K562 (cell line): Measurements from ENCODE around the gene MCM7. TPM values are rescaled to one million over a fixed set of nuclear protein-coding genes. Genes with fewer than 3 reads are reported as not detected.
A peak's percentile ranks its signal among the peaks of the same experiment; 100 is the strongest.

ENCODE experiments used
- ATAC-seq: fragments of 200-7000 bp; cut with Tn5 transposase; 3 replicates; pipeline ENCODE4 v1.9.1; 2020; ENCODE audit warnings: moderate library complexity
- BruUV-seq: library from RNA; stranded (reverse); fragments of 400-500 nt; replicated peaks from 2 replicates; lab custom pipeline; 2021; lab: Mats Ljungman, UMichigan
- CTCF ChIA-PET: fragments of 300-600 bp; formaldehyde crosslinking; extraction: SDS; loops from one replicate; lab custom pipeline; 2021; ENCODE audit warnings: low intra/inter-chr PET ratio; lab: Yijun Ruan, JAX
- POLR2A ChIA-PET: fragments of 300-600, 350-650 bp; sonication (Branson Sonifier 250); formaldehyde crosslinking; extraction: SDS; loops from one replicate; lab custom pipeline; 2021; ENCODE audit warnings: antibody characterized with exemption, inconsistent platforms; lab: Yijun Ruan, JAX
- DNase-seq, 4 experiments: peaks; one replicate each; pipeline versions ENCODE4 v3.0.0 to v3.0.0-alpha.2; 2011 to 2018; ENCODE audit warnings: low spot score in 3 of 4, mixed read lengths in 3 of 4; ENCODE audit errors: extremely low read depth in 1 of 4
- FAIRE-seq: peaks from 2 replicates; lab custom pipeline; 2011; peaks lifted over from hg19 to GRCh38; lab: Jason Lieb, UNC
- H2AFZ ChIP-seq: 2 replicates; pipeline ENCODE4 v1.6.0; 2011; ENCODE audit warnings: low read depth, low read length, control low read depth, inconsistent platforms
- H3K27ac ChIP-seq: fragments of 200-600 bp; 3 replicates; pipeline ENCODE4 v1.8.0; 2011; ENCODE audit warnings: low read depth, mild to moderate bottlenecking, control low read depth, inconsistent platforms, low read length, moderate library complexity, mixed read lengths; ENCODE audit errors: extremely low read depth
- H3K27me3 ChIP-seq, 2 experiments: fragments of 300-600 bp in 1 of 2; 2 replicates in 1 of 2; 3 replicates in 1 of 2; pipeline versions ENCODE4 v1.6.0 to v1.8.0; 2011; ENCODE audit warnings: inconsistent platforms in 2 of 2, low read length in 2 of 2, mild to moderate bottlenecking in 1 of 2, mixed read lengths in 1 of 2, moderate library complexity in 1 of 2; ENCODE audit not compliant: control insufficient read depth in 2 of 2, insufficient read depth in 2 of 2
- H3K36me3 ChIP-seq: fragments of 300-600 bp; 3 replicates; pipeline ENCODE4 v1.8.0; 2011; ENCODE audit warnings: mild to moderate bottlenecking, low read length, inconsistent platforms; ENCODE audit not compliant: control insufficient read depth, insufficient read depth
- H3K4me1 ChIP-seq, 2 experiments: fragments of 200-600 bp in 1 of 2; replicated peaks in 1 of 2; 2 replicates in 1 of 2; 3 replicates in 1 of 2; pipeline versions ENCODE4 v1.5.1 to v1.8.0; 2011; ENCODE audit warnings: inconsistent platforms in 2 of 2, low read length in 2 of 2, mild to moderate bottlenecking in 1 of 2, mixed read lengths in 1 of 2, moderate library complexity in 1 of 2; ENCODE audit not compliant: control insufficient read depth in 2 of 2, insufficient read depth in 2 of 2
- H3K4me2 ChIP-seq: 2 replicates; pipeline ENCODE4 v1.6.1; 2011; ENCODE audit warnings: low read length, control low read depth, inconsistent platforms, mixed read lengths; ENCODE audit not compliant: insufficient read depth
- H3K4me3 ChIP-seq: fragments of 200-600 bp; sonication (generic), shearing (Covaris generic); 2 replicates; pipeline ENCODE4 v1.5.1; 2016; ENCODE audit warnings: control low read depth, inconsistent platforms
- H3K79me2 ChIP-seq: fragments of 200-600 bp; 3 replicates; pipeline ENCODE4 v1.8.0; 2011; ENCODE audit warnings: low read length, inconsistent platforms; ENCODE audit not compliant: control insufficient read depth, insufficient read depth
- H3K9ac ChIP-seq, 2 experiments: 2 replicates each; pipeline versions ENCODE4 v1.6.0 to v1.6.1; 2011; ENCODE audit warnings: low read depth in 2 of 2, low read length in 2 of 2, control low read depth in 1 of 2, inconsistent platforms in 1 of 2, mild to moderate bottlenecking in 1 of 2, mixed read lengths in 1 of 2; ENCODE audit not compliant: insufficient read depth in 1 of 2
- H3K9me1 ChIP-seq: one replicate; pipeline ENCODE4 v1.6.0; 2011; ENCODE audit warnings: inconsistent platforms, mild to moderate bottlenecking, low read length, moderate library complexity; ENCODE audit not compliant: control insufficient read depth, insufficient read depth
- H3K9me3 ChIP-seq: replicated peaks from 2 replicates; pipeline ENCODE4 v1.5.1; 2011; ENCODE audit warnings: low read depth, low read length, inconsistent platforms; ENCODE audit not compliant: control insufficient read depth, insufficient read depth
- H4K20me1 ChIP-seq: replicated peaks from 2 replicates; pipeline ENCODE4 v1.6.1; 2011; ENCODE audit warnings: low read length, inconsistent platforms, mixed read lengths; ENCODE audit not compliant: control insufficient read depth, insufficient read depth
- BMI1 ChIP-seq: fragments of 150-350 bp; IDR thresholded peaks from 2 replicates; pipeline ENCODE4 v1.6.1; 2014; ENCODE audit warnings: low read length
- CEBPG ChIP-seq, 3 experiments: fragments of 200-800 bp in 1 of 3; sonication (Bioruptor generic) in 1 of 3; sonication (generic) in 1 of 3; formaldehyde crosslinking in 1 of 3; IDR thresholded peaks in 2 of 3; conservative IDR thresholded peaks in 1 of 3; 2 replicates each; pipeline versions ENCODE4 v1.6.1 to v1.8.0; 2016 to 2022; ENCODE audit warnings: missing compliant biosample characterization in 2 of 3, missing genetic modification characterization in 2 of 3, mild to moderate bottlenecking in 1 of 3, missing genetic modification reagents in 1 of 3
- CREB1 ChIP-seq, 2 experiments: sonication (generic) in 1 of 2; formaldehyde crosslinking in 1 of 2; IDR thresholded peaks; 2 replicates each; pipeline versions ENCODE4 v1.6.1 to v1.8.0; 2012 to 2022; ENCODE audit warnings: inconsistent platforms in 1 of 2, mild to moderate bottlenecking in 1 of 2, missing genetic modification reagents in 1 of 2, moderate library complexity in 1 of 2
- FOXA3 ChIP-seq, 2 experiments: fragments of 450-650 bp in 1 of 2; sonication (generic) in 1 of 2; formaldehyde crosslinking; IDR thresholded peaks in 1 of 2; conservative IDR thresholded peaks in 1 of 2; 2 replicates each; pipeline versions ENCODE4 v1.4.0 to v1.8.0; 2020 to 2022; ENCODE audit warnings: mild to moderate bottlenecking in 2 of 2, missing genetic modification reagents in 1 of 2
- MCM2 ChIP-seq: fragments of 450-650 bp; IDR thresholded peaks from 2 replicates; pipeline ENCODE4 v1.6.1; 2017; ENCODE audit warnings: low read depth, mild to moderate bottlenecking
- POLR2A ChIP-seq: fragments of 450-650 bp; conservative IDR thresholded peaks from 2 replicates; pipeline ENCODE4 v1.6.1; 2016
- PRPF4 ChIP-seq: fragments of 200-400 bp; formaldehyde crosslinking; IDR thresholded peaks from one replicate; pipeline ENCODE4 v1.6.1; 2017; ENCODE audit warnings: low read length, low read depth, mild to moderate bottlenecking; ENCODE audit not compliant: insufficient read depth, poor library complexity, severe bottlenecking
- SNIP1 ChIP-seq: fragments of 450-650 bp; IDR thresholded peaks from 2 replicates; pipeline ENCODE4 v1.7.1; 2017; ENCODE audit warnings: low read depth, mild to moderate bottlenecking
- TRIM28 ChIP-seq: fragments of 450-650 bp; IDR thresholded peaks from 2 replicates; pipeline ENCODE4 v1.6.1; 2017
- XRCC4 ChIP-seq: IDR thresholded peaks from one replicate; pipeline ENCODE4 v1.6.1; 2011; ENCODE audit not compliant: insufficient read depth, insufficient read length; ENCODE audit errors: extremely low read depth
- ZNF24 ChIP-seq: fragments of 450-650 bp; IDR thresholded peaks from 2 replicates; pipeline ENCODE4 v1.6.1; 2016
- ZNF764 ChIP-seq: fragments of 250-450 bp; sonication (Bioruptor Pico); IDR thresholded peaks from 2 replicates; pipeline ENCODE4 v1.4.0; 2020; ENCODE audit warnings: low read depth, mild to moderate bottlenecking, moderate library complexity
- WGBS: fragments of 100-300 bp; shearing (Covaris generic); methylation state at CpG from one replicate; pipeline ENCODE4 v1.1.6; 2016; ENCODE audit warnings: low coverage, mixed read lengths; ENCODE audit not compliant: insufficient coverage; ENCODE audit errors: missing lambda C conversion rate; 5-methylcytosine and 5-hydroxymethylcytosine counted together
- in situ Hi-C: fragments of 300-500 bp; cut with MboI; formaldehyde crosslinking; loops from 4 replicates; pipeline ENCODE4 v1.15.0; 2018; ENCODE audit warnings: inconsistent platforms, mixed read lengths
- intact Hi-C: fragments of 100-400 bp; cut with micrococcal nuclease; formaldehyde crosslinking; loops from 2 replicates; pipeline ENCODE4 v1.14.2; 2022
- polyA plus RNA-seq, 8 experiments: library from polyadenylated mRNA; depleted of rRNA in 4 of 8; stranded (reverse) in 5 of 8; unstranded in 3 of 8; fragments of >200 nt; fragmentation: Nextera tagmentation in 2 of 8; fragmentation: Illumina TruSeq in 1 of 8; extraction: Ambion mirVana in 2 of 8; extraction: Trizol in 1 of 8; gene quantifications; 2 replicates each; pipeline versions ENCODE4 v1.2.1 to v1.2.3, GENCODE V29; 2011 to 2014; ENCODE audit warnings: inconsistent platforms in 1 of 8, missing spikeins in 1 of 8
- total RNA-seq, 7 experiments: library from RNA; depleted of rRNA in 6 of 7; stranded (reverse); fragments of >200 nt in 6 of 7; fragmentation: Illumina TruSeq in 2 of 7; extraction: Trizol in 2 of 7; gene quantifications; 2 replicates each; pipeline versions ENCODE4 v1.2.1 to v1.2.3, GENCODE V29; 2011 to 2021; ENCODE audit warnings: low replicate concordance in 1 of 7
- TF ChIP-seq, protein P1 (sequence below): fragments of 250-450 bp; sonication (Bioruptor Pico); IDR thresholded peaks from 2 replicates; pipeline ENCODE4 v1.8.0; 2021; ENCODE audit warnings: moderate library complexity, mild to moderate bottlenecking, inconsistent platforms

Gene MCM7
- total and polyA plus RNA-seq, 9 of the 15 experiments (the other 6 are each of a cell fraction or from before 2014, with no cell fraction given) = 329 to 856 (median 437) TPM

DNA sequence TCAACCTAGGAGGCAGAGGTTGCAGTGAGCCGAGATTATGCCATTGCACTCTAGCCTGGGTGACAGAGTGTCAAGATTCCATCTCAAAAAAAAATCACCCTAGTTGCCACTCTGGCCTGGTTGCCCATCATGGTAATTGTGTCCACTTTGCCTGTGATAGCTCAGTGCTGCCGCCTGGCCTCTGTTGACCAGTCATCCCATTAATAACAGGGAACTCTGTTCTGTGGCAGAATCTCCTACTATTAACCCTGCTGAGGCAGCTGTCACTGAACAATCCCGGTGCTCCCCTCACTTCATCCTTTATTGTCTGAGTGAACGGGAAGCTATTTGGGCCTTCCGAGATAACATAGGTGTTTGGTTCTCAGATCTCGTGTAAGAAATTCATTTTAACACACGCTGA is 34.2 kb downstream of the MCM7 start:
- Histone ChIP-seq H3K27me3 (no peaks in the 10 kb centered on the region), H4K20me1 (no peaks in the 10 kb centered on the region), H3K79me2 (no peaks in the 10 kb centered on the region), H3K27ac (no peak overlapping the region), H3K4me3 (no peak overlapping the region), H3K4me2 (no peak overlapping the region), H3K9ac (no peak overlapping the region), H3K9me1 (no peaks in the 10 kb centered on the region), H3K36me3 (peaks cover 52% of the 10 kb centered on the region), H3K9me3 (peaks cover 21% of the 10 kb centered on the region), H3K4me1 (peaks cover 5 to 15% of the 10 kb centered on the region in 2 experiments; a peak in 3 of 5 replicates), H2AFZ (no peak overlapping the region)
- 86% methylated on average over 7 of the region's 7 CpGs for WGBS
- ATAC-seq (no peak), DNase-seq (no peak), FAIRE-seq (no peak)
- no TSS peak for BruUV-seq
- in situ Hi-C loops = no loop called here
- CTCF ChIA-PET = no interaction called here
- intact Hi-C loops = no loop called here
- POLR2A ChIA-PET = interaction anchor here (0.6 to 1.5 kb wide), 9 partner anchors 9 to 464 kb away, joined by 3 to 7 read pairs (median 4); partner anchors contain the start of gene ZKSCAN1
- no peak for TF ChIP-seq XRCC4
- TF ChIP-seq POLR2A = 0 out of 2 replicates have a peak, but pooled peaks have one; percentile 17
- TF ChIP-seq, all 486 proteins: peak for 1

DNA sequence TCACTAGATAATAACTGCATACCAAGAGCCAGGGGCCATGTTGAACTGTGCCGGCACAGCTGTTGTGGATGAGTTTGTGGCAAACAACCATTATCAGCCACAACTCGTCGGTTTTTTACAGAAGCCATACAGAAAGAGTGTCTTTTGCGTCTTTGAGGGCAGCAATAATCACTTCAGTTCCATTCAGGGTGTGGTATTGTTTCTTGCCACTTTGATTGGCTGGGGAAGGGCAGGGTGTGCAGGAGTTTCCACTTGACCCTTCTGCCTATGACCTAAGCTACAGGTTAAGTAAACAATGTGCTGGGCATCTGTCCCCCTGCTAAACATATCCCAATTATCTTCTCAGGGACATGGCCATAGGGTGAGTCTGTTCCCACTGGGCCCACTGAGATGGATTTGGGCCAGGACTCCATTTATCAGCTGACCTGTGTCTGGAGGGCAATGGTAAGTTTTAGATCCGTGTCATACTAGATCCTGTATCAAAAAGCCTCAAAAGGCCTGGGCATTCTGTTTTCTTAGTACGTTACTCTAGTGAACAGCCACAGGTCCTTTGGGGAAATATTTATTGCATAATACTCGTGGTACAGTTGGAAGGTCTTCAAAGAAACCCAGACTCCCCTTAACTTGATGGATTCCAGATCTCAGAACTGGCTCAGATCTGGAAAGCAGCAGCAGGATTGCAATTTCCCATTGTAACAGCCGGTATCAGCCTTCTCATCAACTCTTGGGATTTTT is 35.6 kb downstream of the MCM7 start:
- DNase-seq (peak; percentile 57 to 74 (median 63)), ATAC-seq (peak; percentile 69), FAIRE-seq (no peak)
- BruUV-seq = no TSS peak
- WGBS = 18% methylated on average over 8 of the region's 8 CpGs
- in situ Hi-C loops (no loop called here), intact Hi-C loops (no loop called here)
- peaks cover 45% of the 10 kb centered on the region for H3K36me3 ChIP-seq
- no peaks in the 10 kb centered on the region for H3K79me2 ChIP-seq
- peaks cover 5 to 19% of the 10 kb centered on the region in 2 experiments; a peak in 3 of 5 replicates for H3K4me1 ChIP-seq
- peaks cover 8% of the 10 kb centered on the region for H3K9me3 ChIP-seq
- ChIA-PET CTCF (no interaction called here), POLR2A (interaction anchor here (1.2 to 4.6 kb wide), 2 partner anchors 8 to 10 kb away, joined by 3 to 32 read pairs; no protein-coding TSS in a partner anchor)
- no peak overlapping the region for H3K27ac ChIP-seq
- no peaks in the 10 kb centered on the region for H3K27me3 ChIP-seq
- H3K9me1 ChIP-seq = no peaks in the 10 kb centered on the region
- no peak overlapping the region for H3K9ac ChIP-seq
- peak overlapping the region; percentile 30; the same call in 1 of the 2 replicates for H3K4me2 ChIP-seq
- no peak overlapping the region for H3K4me3 ChIP-seq
- no peak overlapping the region for H2AFZ ChIP-seq
- H4K20me1 ChIP-seq = no peaks in the 10 kb centered on the region
- TF ChIP-seq ZNF764 (CRISPR knock-in tag) = no peak
- no peak for TF ChIP-seq BMI1
- TF ChIP-seq CEBPG (CRISPR knock-in tag; IDR thresholded peaks at IDR 0.05) = no peak
- TF ChIP-seq CEBPG (tag; conservative IDR thresholded peaks at IDR 0.05 in 1 of 2, IDR thresholded peaks at IDR 0.05 in 1 of 2) = peak; percentile 59 to 72
- no peak; the same call in 1 of the 2 replicates for TF ChIP-seq CREB1 (IDR thresholded peaks at IDR 0.05)
- TF ChIP-seq CREB1 (CRISPR knock-in tag; IDR thresholded peaks at IDR 0.05) = no peak
- no peak for TF ChIP-seq MCM2
- peak in 1 of 2 experiments; percentile 91; a peak in 1 of 4 replicates for TF ChIP-seq FOXA3 (CRISPR knock-in tag; conservative IDR thresholded peaks at IDR 0.05 in 1 of 2, IDR thresholded peaks at IDR 0.05 in 1 of 2)
- no peak for TF ChIP-seq TRIM28
- TF ChIP-seq ZNF24 = no peak
- TF ChIP-seq PRPF4 = no peak
- TF ChIP-seq, protein P1, sequence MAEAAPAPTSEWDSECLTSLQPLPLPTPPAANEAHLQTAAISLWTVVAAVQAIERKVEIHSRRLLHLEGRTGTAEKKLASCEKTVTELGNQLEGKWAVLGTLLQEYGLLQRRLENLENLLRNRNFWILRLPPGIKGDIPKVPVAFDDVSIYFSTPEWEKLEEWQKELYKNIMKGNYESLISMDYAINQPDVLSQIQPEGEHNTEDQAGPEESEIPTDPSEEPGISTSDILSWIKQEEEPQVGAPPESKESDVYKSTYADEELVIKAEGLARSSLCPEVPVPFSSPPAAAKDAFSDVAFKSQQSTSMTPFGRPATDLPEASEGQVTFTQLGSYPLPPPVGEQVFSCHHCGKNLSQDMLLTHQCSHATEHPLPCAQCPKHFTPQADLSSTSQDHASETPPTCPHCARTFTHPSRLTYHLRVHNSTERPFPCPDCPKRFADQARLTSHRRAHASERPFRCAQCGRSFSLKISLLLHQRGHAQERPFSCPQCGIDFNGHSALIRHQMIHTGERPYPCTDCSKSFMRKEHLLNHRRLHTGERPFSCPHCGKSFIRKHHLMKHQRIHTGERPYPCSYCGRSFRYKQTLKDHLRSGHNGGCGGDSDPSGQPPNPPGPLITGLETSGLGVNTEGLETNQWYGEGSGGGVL (CRISPR knock-in tag) = no peak
- TF ChIP-seq SNIP1 = no peak
